PC-9 (cell line): Measurements from ENCODE around the gene IL1RL2. TPM values are rescaled to one million over a fixed set of nuclear protein-coding genes. Genes with fewer than 3 reads are reported as not detected.

Experiments used
- BruUV-seq: library from RNA; stranded (reverse); fragments of 400-500 nt; replicated peaks from 2 replicates; lab custom pipeline; 2021; lab: Mats Ljungman, UMichigan
- CTCF ChIA-PET: fragments of 300-600 bp; sonication (Branson Sonifier 250); formaldehyde crosslinking; loops from one replicate; lab custom pipeline; 2022; ENCODE audit warnings: antibody characterized with exemption; lab: Charles Lee
- POLR2A ChIA-PET: fragments of 300-600 bp; sonication (Branson Sonifier 250); formaldehyde crosslinking; loops from one replicate; lab custom pipeline; 2022; ENCODE audit warnings: antibody characterized with exemption; ENCODE audit not compliant: unreplicated experiment; lab: Charles Lee
- DNase-seq, 2 experiments: peaks; one replicate each; pipeline versions ENCODE4 v3.0.0 to v3.0.0-alpha.2; 2015 to 2022; ENCODE audit warnings: mixed read lengths in 1 of 2
- H2AFZ ChIP-seq: fragments of 200-600 bp; sonication (generic); 2 replicates; pipeline ENCODE4 v1.8.1; 2017; ENCODE audit warnings: antibody characterized with exemption
- H3F3A ChIP-seq: fragments of 200-600 bp; sonication (generic); 2 replicates; pipeline ENCODE4 v1.8.1; 2017; ENCODE audit warnings: antibody characterized with exemption, mild to moderate bottlenecking, low read depth; ENCODE audit not compliant: insufficient read depth
- H3K27ac ChIP-seq: fragments of 200-600 bp; sonication (generic); 2 replicates; pipeline ENCODE4 v1.6.1; 2016; ENCODE audit warnings: mixed run types
- H3K27me3 ChIP-seq: fragments of 200-600 bp; sonication (generic); 2 replicates; pipeline ENCODE4 v1.6.1; 2016; ENCODE audit warnings: low read depth, mixed run types; ENCODE audit not compliant: insufficient read depth
- H3K36me3 ChIP-seq: fragments of 200-600 bp; sonication (generic); 2 replicates; pipeline ENCODE4 v1.6.1; 2016; ENCODE audit warnings: low read depth, mixed run types
- H3K4me1 ChIP-seq: fragments of 200-600 bp; sonication (generic); replicated peaks from 2 replicates; pipeline ENCODE4 v1.6.1; 2016; ENCODE audit warnings: mixed run types; ENCODE audit not compliant: insufficient read depth
- H3K4me2 ChIP-seq: fragments of 200-600 bp; sonication (generic); 2 replicates; pipeline ENCODE4 v1.6.1; 2017; ENCODE audit warnings: mixed run types
- H3K4me3 ChIP-seq: fragments of 200-600 bp; sonication (generic); 2 replicates; pipeline ENCODE4 v1.6.1; 2016; ENCODE audit warnings: mixed run types
- H3K79me2 ChIP-seq: fragments of 200-600 bp; sonication (generic); 2 replicates; pipeline ENCODE4 v1.6.1; 2017; ENCODE audit warnings: low read depth, mixed run types
- H3K9me2 ChIP-seq: fragments of 200-600 bp; sonication (generic); 2 replicates; pipeline ENCODE4 v1.8.1; 2017; ENCODE audit warnings: mild to moderate bottlenecking; ENCODE audit not compliant: insufficient read depth
- H3K9me3 ChIP-seq: fragments of 200-600 bp; sonication (generic); 2 replicates; pipeline ENCODE4 v1.8.1; 2016; ENCODE audit warnings: low read depth; ENCODE audit not compliant: insufficient read depth
- H4K20me1 ChIP-seq: fragments of 200-600 bp; sonication (generic); 2 replicates; pipeline ENCODE4 v1.8.1; 2017; ENCODE audit not compliant: insufficient read depth
- EZH2 ChIP-seq: fragments of 200-600 bp; sonication (generic); IDR thresholded peaks from 2 replicates; pipeline ENCODE4 v1.8.0; 2017; ENCODE audit warnings: antibody characterized with exemption, low read depth
- intact Hi-C: fragments of 100-400 bp; cut with micrococcal nuclease; formaldehyde crosslinking; loops from one replicate; pipeline ENCODE4 v1.10.0; 2022; ENCODE audit not compliant: unreplicated experiment
- total RNA-seq: library from RNA; stranded (reverse); gene quantifications from 2 replicates; pipeline ENCODE4 v1.2.3, GENCODE V29; 2021
- TF ChIP-seq, protein P1 (sequence below): fragments of 200-600 bp; sonication (generic); conservative IDR thresholded peaks from 2 replicates; pipeline ENCODE4 v1.6.1; 2017; ENCODE audit warnings: mixed run types, antibody characterized with exemption, mild to moderate bottlenecking, moderate library complexity

Gene IL1RL2
- total RNA-seq, 1 experiment from 2014 or later, result 1.9 TPM

GRCh38 chr2:102185347-102185746, 1.5 kb upstream of the IL1RL2 start:
- intact Hi-C loops, result no loop called here
- Histone ChIP-seq H3K4me1 (peaks cover 6% of the 10 kb centered on the region), H2AFZ (no peak overlapping the region), H3K4me3 (no peak overlapping the region), H3K9me2 (no peaks in the 10 kb centered on the region), H3K9me3 (no peaks in the 10 kb centered on the region), H3K36me3 (no peaks in the 10 kb centered on the region), H3K27ac (no peak overlapping the region), H3K27me3 (no peaks in the 10 kb centered on the region), H3F3A (0 out of 2 replicates have a peak, but pooled peaks cover under 1% of the 10 kb centered on the region), H3K4me2 (no peak overlapping the region), H3K79me2 (no peaks in the 10 kb centered on the region), H4K20me1 (no peaks in the 10 kb centered on the region)
- no peak for DNase-seq
- ChIA-PET CTCF (no interaction called here), POLR2A (no interaction called here)
- no TSS peak for BruUV-seq
- TF ChIP-seq, protein P1, sequence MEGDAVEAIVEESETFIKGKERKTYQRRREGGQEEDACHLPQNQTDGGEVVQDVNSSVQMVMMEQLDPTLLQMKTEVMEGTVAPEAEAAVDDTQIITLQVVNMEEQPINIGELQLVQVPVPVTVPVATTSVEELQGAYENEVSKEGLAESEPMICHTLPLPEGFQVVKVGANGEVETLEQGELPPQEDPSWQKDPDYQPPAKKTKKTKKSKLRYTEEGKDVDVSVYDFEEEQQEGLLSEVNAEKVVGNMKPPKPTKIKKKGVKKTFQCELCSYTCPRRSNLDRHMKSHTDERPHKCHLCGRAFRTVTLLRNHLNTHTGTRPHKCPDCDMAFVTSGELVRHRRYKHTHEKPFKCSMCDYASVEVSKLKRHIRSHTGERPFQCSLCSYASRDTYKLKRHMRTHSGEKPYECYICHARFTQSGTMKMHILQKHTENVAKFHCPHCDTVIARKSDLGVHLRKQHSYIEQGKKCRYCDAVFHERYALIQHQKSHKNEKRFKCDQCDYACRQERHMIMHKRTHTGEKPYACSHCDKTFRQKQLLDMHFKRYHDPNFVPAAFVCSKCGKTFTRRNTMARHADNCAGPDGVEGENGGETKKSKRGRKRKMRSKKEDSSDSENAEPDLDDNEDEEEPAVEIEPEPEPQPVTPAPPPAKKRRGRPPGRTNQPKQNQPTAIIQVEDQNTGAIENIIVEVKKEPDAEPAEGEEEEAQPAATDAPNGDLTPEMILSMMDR, result peak; percentile 61
- TF ChIP-seq EZH2, result no peak

DNA sequence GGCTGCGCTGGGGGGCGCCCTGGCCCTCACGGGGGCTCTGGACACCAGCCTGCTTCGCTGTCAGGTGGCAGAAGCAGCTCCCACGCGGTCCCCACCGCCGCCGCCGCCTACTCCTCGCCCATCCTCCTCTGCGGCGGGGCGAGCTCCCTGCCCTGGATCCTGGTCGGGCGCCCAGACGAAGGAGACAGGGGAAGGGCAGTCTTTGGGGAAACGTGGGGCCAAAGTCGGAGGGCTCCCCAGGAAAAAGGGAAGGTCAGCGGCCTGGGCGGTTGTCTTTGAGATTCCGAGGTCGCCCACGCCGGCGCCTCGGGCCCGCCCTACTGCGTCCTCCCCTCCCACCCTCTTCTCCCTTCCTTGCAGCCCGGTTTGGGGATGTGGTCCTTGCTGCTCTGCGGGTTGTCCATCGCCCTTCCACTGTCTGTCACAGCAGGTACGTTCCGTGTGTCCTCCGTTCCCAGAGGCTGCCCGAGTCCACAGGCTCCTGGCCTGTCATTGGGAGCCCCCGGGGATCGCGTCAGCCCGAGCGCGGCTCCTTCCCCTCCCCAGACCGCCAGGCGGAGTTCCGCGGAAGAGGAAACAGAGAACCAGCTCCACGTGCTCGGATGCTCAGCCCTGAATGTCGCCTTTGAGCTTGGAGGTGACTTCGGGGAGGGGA, 800 bp downstream of the IL1RL2 start:
- Histone ChIP-seq H2AFZ (peak overlapping the region; percentile 85), H3F3A (peaks cover 4% of the 10 kb centered on the region; the same call in 1 of the 2 replicates), H3K27ac (no peak overlapping the region), H3K4me3 (peak overlapping the region; percentile 49; the same call in 1 of the 2 replicates), H3K27me3 (no peaks in the 10 kb centered on the region), H4K20me1 (no peaks in the 10 kb centered on the region), H3K79me2 (no peaks in the 10 kb centered on the region), H3K36me3 (no peaks in the 10 kb centered on the region), H3K9me3 (no peaks in the 10 kb centered on the region), H3K4me1 (peaks cover 4% of the 10 kb centered on the region), H3K9me2 (no peaks in the 10 kb centered on the region), H3K4me2 (peak overlapping the region; percentile 78)
- ChIA-PET CTCF (interaction anchor here (0.6 kb wide), 2 partner anchors 53 to 196 kb away, joined by 3 read pairs; partner anchors contain the start of gene IL1R2), POLR2A (no interaction called here)
- peak in 1 of 2 experiments; percentile 29 for DNase-seq
- no peak for TF ChIP-seq EZH2
- TF ChIP-seq, protein P1, result no peak
- intact Hi-C loops, result no loop called here
- BruUV-seq, result no TSS peak

DNA sequence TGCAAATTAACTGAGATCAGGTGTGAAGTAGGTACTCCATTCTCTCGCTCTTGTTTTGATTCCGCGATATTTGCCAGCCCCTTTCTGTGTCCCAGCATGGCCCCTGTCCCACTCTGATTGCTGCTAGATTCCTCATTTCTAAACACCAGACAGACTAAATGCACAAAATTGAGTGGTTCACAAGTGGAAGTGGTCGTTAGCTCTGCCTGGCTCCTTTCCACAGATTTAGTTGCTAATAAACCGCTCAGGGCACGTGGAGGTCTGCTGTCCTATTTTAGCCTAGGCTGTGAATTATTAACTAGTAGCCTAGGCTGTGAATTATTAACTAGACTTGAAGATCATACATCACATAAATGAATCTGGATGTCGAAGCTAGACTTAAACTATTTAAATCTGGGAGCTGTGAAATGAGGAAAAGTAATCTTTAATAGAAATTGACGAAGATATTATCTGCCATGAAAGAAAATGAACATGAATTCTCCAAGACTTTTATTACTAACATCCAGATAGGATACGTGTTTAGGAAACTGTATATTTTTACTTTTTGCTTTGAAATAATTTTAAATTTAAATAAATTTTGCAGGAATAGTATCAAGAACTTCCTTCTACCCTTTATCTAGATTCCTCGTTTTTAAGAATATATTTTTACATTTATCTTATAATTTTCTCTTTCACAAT, 3.7 kb downstream of the IL1RL2 start:
- Histone ChIP-seq H3K4me1 (peaks cover 15% of the 10 kb centered on the region), H3K4me2 (no peak overlapping the region), H3K27me3 (no peaks in the 10 kb centered on the region), H3K4me3 (no peak overlapping the region), H3K79me2 (no peaks in the 10 kb centered on the region), H2AFZ (no peak overlapping the region), H3K9me2 (no peaks in the 10 kb centered on the region), H3K27ac (no peak overlapping the region), H3K9me3 (no peaks in the 10 kb centered on the region), H3K36me3 (no peaks in the 10 kb centered on the region), H3F3A (peaks cover 4% of the 10 kb centered on the region; the same call in 1 of the 2 replicates), H4K20me1 (no peaks in the 10 kb centered on the region)
- no peak for DNase-seq
- ChIA-PET CTCF (no interaction called here), POLR2A (no interaction called here)
- intact Hi-C loops, result no loop called here
- no TSS peak for BruUV-seq
- TF ChIP-seq, protein P1, result no peak
- TF ChIP-seq EZH2, result no peak
